H9 (cell line): Measurements from ENCODE around the gene DDOST. TPM values are rescaled to one million over a fixed set of nuclear protein-coding genes. Genes with fewer than 3 reads are reported as not detected.

Experiments
- DNase-seq: peaks from one replicate; pipeline ENCODE4 v3.0.0-alpha.2; 2017
- H2AFZ ChIP-seq: one replicate; pipeline ENCODE4 v1.6.1; 2013; ENCODE audit warnings: mild to moderate bottlenecking, low read length, control low read depth, moderate library complexity
- H2AK5ac ChIP-seq: 2 replicates; pipeline ENCODE4 v1.6.1; 2013; ENCODE audit warnings: low read length, control low read depth, mixed read lengths; ENCODE audit not compliant: insufficient read length
- H2BK120ac ChIP-seq: one replicate; pipeline ENCODE4 v1.6.1; 2013; ENCODE audit warnings: low read depth, mild to moderate bottlenecking, low read length, control low read depth, inconsistent platforms; ENCODE audit not compliant: poor library complexity, severe bottlenecking
- H2BK12ac ChIP-seq: 2 replicates; pipeline ENCODE4 v1.6.1; 2013; ENCODE audit warnings: low read length, control low read depth, mixed read lengths, low read depth; ENCODE audit not compliant: insufficient read length
- H2BK15ac ChIP-seq: 2 replicates; pipeline ENCODE4 v1.6.1; 2013; ENCODE audit warnings: low read depth, low read length, control low read depth
- H2BK20ac ChIP-seq: one replicate; pipeline ENCODE4 v1.6.1; 2013; ENCODE audit warnings: low read depth, mild to moderate bottlenecking, low read length, control low read depth, inconsistent platforms; ENCODE audit not compliant: poor library complexity, severe bottlenecking
- H2BK5ac ChIP-seq: 2 replicates; pipeline ENCODE4 v1.6.1; 2013; ENCODE audit warnings: low read length, control low read depth, mixed read lengths; ENCODE audit not compliant: insufficient read length
- H3K14ac ChIP-seq: 2 replicates; pipeline ENCODE4 v1.6.1; 2013; ENCODE audit warnings: low read length, control low read depth; ENCODE audit not compliant: insufficient read depth
- H3K18ac ChIP-seq: 2 replicates; pipeline ENCODE4 v1.6.1; 2013; ENCODE audit warnings: low read depth, mild to moderate bottlenecking, mixed read lengths, low read length, control low read depth; ENCODE audit not compliant: insufficient read length
- H3K23ac ChIP-seq: 2 replicates; pipeline ENCODE4 v1.6.1; 2013; ENCODE audit warnings: low read length, control low read depth, mixed read lengths, low read depth; ENCODE audit not compliant: insufficient read length
- H3K23me2 ChIP-seq: 2 replicates; pipeline ENCODE4 v1.6.1; 2013; ENCODE audit warnings: low read depth, mild to moderate bottlenecking, mixed read lengths, low read length, control low read depth; ENCODE audit not compliant: insufficient read length, poor library complexity, severe bottlenecking
- H3K27ac ChIP-seq: 2 replicates; pipeline ENCODE4 v1.5.1; 2013; ENCODE audit warnings: low read length, control low read depth, mixed read lengths, low read depth; ENCODE audit not compliant: insufficient read length
- H3K27me3 ChIP-seq: 2 replicates; pipeline ENCODE4 v1.6.1; 2013; ENCODE audit warnings: low read length, control low read depth, inconsistent platforms; ENCODE audit not compliant: insufficient read depth
- H3K4ac ChIP-seq: 2 replicates; pipeline ENCODE4 v1.6.1; 2013; ENCODE audit warnings: low read depth, mild to moderate bottlenecking, control low read depth, inconsistent platforms, low read length, moderate library complexity
- H3K4me1 ChIP-seq: 2 replicates; pipeline ENCODE4 v1.6.1; 2013; ENCODE audit warnings: low read length, control low read depth, inconsistent platforms; ENCODE audit not compliant: insufficient read depth
- H3K4me2 ChIP-seq: 2 replicates; pipeline ENCODE4 v1.6.1; 2013; ENCODE audit warnings: low read length, control low read depth, mixed read lengths; ENCODE audit not compliant: insufficient read length, insufficient read depth
- H3K56ac ChIP-seq: 2 replicates; pipeline ENCODE4 v1.6.1; 2013; ENCODE audit warnings: low read depth, mild to moderate bottlenecking, mixed read lengths, low read length, control low read depth; ENCODE audit not compliant: insufficient read length
- H3K79me1 ChIP-seq: 2 replicates; pipeline ENCODE4 v1.6.1; 2013; ENCODE audit warnings: low read depth, mild to moderate bottlenecking, moderate library complexity, low read length, control low read depth, inconsistent platforms; ENCODE audit not compliant: insufficient read depth, poor library complexity, severe bottlenecking
- H3K79me2 ChIP-seq: 2 replicates; pipeline ENCODE4 v1.6.1; 2013; ENCODE audit warnings: low read length, control low read depth, inconsistent platforms; ENCODE audit not compliant: insufficient read depth
- H3K9ac ChIP-seq: 2 replicates; pipeline ENCODE4 v1.6.1; 2013; ENCODE audit warnings: low read length, control low read depth, mixed read lengths; ENCODE audit not compliant: insufficient read length; ENCODE audit errors: extremely low read depth
- H3K9me3 ChIP-seq: one replicate; pipeline ENCODE4 v1.6.1; 2013; ENCODE audit warnings: low read depth, low read length, inconsistent platforms; ENCODE audit not compliant: control insufficient read depth
- H3T11ph ChIP-seq: one replicate; pipeline ENCODE4 v1.6.1; 2013; ENCODE audit warnings: mild to moderate bottlenecking, low read length, control low read depth, inconsistent platforms
- H4K20me1 ChIP-seq: one replicate; pipeline ENCODE4 v1.6.1; 2013; ENCODE audit not compliant: control insufficient read depth, insufficient read length, insufficient read depth
- H4K5ac ChIP-seq: 2 replicates; pipeline ENCODE4 v1.6.1; 2013; ENCODE audit warnings: low read depth, mild to moderate bottlenecking, mixed read lengths, low read length, control low read depth; ENCODE audit not compliant: insufficient read length
- H4K8ac ChIP-seq: replicated peaks from 2 replicates; pipeline ENCODE4 v1.6.1; 2013; ENCODE audit warnings: low read length, control low read depth, mixed read lengths, low read depth; ENCODE audit not compliant: insufficient read length
- H4K91ac ChIP-seq: 2 replicates; pipeline ENCODE4 v1.6.1; 2013; ENCODE audit warnings: low read depth, mild to moderate bottlenecking, moderate library complexity, mixed read lengths, low read length, control low read depth; ENCODE audit not compliant: insufficient read length
- H3K27ac Mint-ChIP-seq, 3 experiments: 2 replicates in 2 of 3; 3 replicates in 1 of 3; pipeline ENCODE4 v1.8.0; 2020 to 2021; ENCODE audit warnings: mixed read lengths in 3 of 3, mild to moderate bottlenecking in 1 of 3, moderate library complexity in 1 of 3
- H3K27me3 Mint-ChIP-seq: 2 replicates; pipeline ENCODE4 v1.8.0; 2021; ENCODE audit warnings: low read depth, mild to moderate bottlenecking, moderate library complexity, mixed read lengths
- H3K36me3 Mint-ChIP-seq, 3 experiments: 2 replicates in 2 of 3; 3 replicates in 1 of 3; pipeline ENCODE4 v1.8.0; 2020 to 2021; ENCODE audit warnings: low read depth in 3 of 3, mixed read lengths in 3 of 3; ENCODE audit not compliant: insufficient read depth in 1 of 3
- H3K4me1 Mint-ChIP-seq, 2 experiments: 2 replicates each; pipeline ENCODE4 v1.8.0; 2020; ENCODE audit warnings: mixed read lengths in 2 of 2
- H3K4me3 Mint-ChIP-seq, 2 experiments: 2 replicates in 1 of 2; 3 replicates in 1 of 2; pipeline ENCODE4 v1.8.0; 2020 to 2021; ENCODE audit warnings: mild to moderate bottlenecking in 2 of 2, mixed read lengths in 2 of 2, moderate library complexity in 1 of 2
- H3K9me3 Mint-ChIP-seq, 2 experiments: 2 replicates in 1 of 2; 3 replicates in 1 of 2; pipeline ENCODE4 v1.8.0; 2020; ENCODE audit warnings: mild to moderate bottlenecking in 2 of 2, mixed read lengths in 2 of 2, moderate library complexity in 1 of 2
- CTCF ChIP-seq: fragments of 200-600 bp; sonication (generic); conservative IDR thresholded peaks from 3 replicates; pipeline ENCODE4 v1.8.0; 2021; ENCODE audit warnings: antibody characterized with exemption, mild to moderate bottlenecking
- WGBS: extraction: QIAGEN DNeasy Blood & Tissue Kit; methylation state at CpG from one replicate; pipeline ENCODE4 v1.1.7; 2013; ENCODE audit warnings: missing lambda C conversion rate, low lambda C conversion rate, mixed read lengths; ENCODE audit not compliant: insufficient read length; ENCODE audit errors: extremely low coverage; 5-methylcytosine and 5-hydroxymethylcytosine counted together
- total RNA-seq: library from RNA; stranded (reverse); gene quantifications from 2 replicates; pipeline ENCODE4 v1.2.1, GENCODE V29; 2021

Gene DDOST
- total RNA-seq, 1 experiment from 2014 or later = 255 TPM

- no peaks in the 10 kb centered on the region; a peak in 1 of 5 replicates for H3K9me3 Mint-ChIP-seq
Measured at GRCh38 chr1:20644416-20644815, 16.8 kb downstream of the DDOST start.

More at GRCh38 chr1:20644416-20644815, 16.8 kb downstream of the DDOST start:
- no peak for DNase-seq
- no peak overlapping the region for H2BK15ac ChIP-seq
- no peak overlapping the region for H2AK5ac ChIP-seq
- no peak overlapping the region for H4K8ac ChIP-seq
- H3K27ac ChIP-seq = no peak overlapping the region
- no peak overlapping the region for H3K4ac ChIP-seq
- no peak overlapping the region for H4K5ac ChIP-seq
- H2BK20ac ChIP-seq = no peak overlapping the region
- Mint-ChIP-seq H3K4me3 (no peak overlapping the region), H3K4me1 (peaks cover 11 to 15% of the 10 kb centered on the region in 2 experiments), H3K36me3 (peaks cover 0 to 12% (median 5%) of the 10 kb centered on the region in 3 experiments; a peak in 5 of 7 replicates), H3K27me3 (no peaks in the 10 kb centered on the region; the same call in 1 of the 2 replicates), H3K27ac (no peak overlapping the region)
- H3K14ac ChIP-seq = no peak overlapping the region
- no peak for TF ChIP-seq CTCF
- no peaks in the 10 kb centered on the region for H3K23me2 ChIP-seq
- no peak overlapping the region for H3K4me2 ChIP-seq
- H3K79me1 ChIP-seq = no peaks in the 10 kb centered on the region
- no peaks in the 10 kb centered on the region for H3K79me2 ChIP-seq
- no peak overlapping the region for H2BK120ac ChIP-seq
- no peak overlapping the region for H3K9ac ChIP-seq
- H4K20me1 ChIP-seq = no peaks in the 10 kb centered on the region
- no peak overlapping the region for H3K56ac ChIP-seq
- WGBS = no CpG with 5 or more reads among the region's 13 CpGs
- H2BK12ac ChIP-seq = no peak overlapping the region
- no peaks in the 10 kb centered on the region for H3K4me1 ChIP-seq
- no peak overlapping the region for H3T11ph ChIP-seq
- H2BK5ac ChIP-seq = no peak overlapping the region
- H4K91ac ChIP-seq = no peak overlapping the region
- no peak overlapping the region for H3K23ac ChIP-seq
- H3K18ac ChIP-seq = no peak overlapping the region
- H3K27me3 ChIP-seq = no peaks in the 10 kb centered on the region
- no peaks in the 10 kb centered on the region for H3K9me3 ChIP-seq
- no peak overlapping the region for H2AFZ ChIP-seq
